T-helper 1 cell treated with Interleukin-12 subunit alpha and Interleukin-12 subunit beta and Interleukin-4 antibody, amounts not matched to agents 30 μg/mL and 1 μg/mL, for 36 hours (primary cell): ENCODE results near the gene RASA3.

ENCODE experiments used
- H3K27ac Mint-ChIP-seq: one replicate; pipeline ENCODE4 v1.8.0; 2021; ENCODE audit warnings: mild to moderate bottlenecking, mixed read lengths
- H3K27me3 Mint-ChIP-seq: one replicate; pipeline ENCODE4 v1.8.0; 2021; ENCODE audit warnings: low read depth, mixed read lengths
- H3K36me3 Mint-ChIP-seq: one replicate; pipeline ENCODE4 v1.8.0; 2021; ENCODE audit warnings: low read depth, mixed read lengths
- H3K4me1 Mint-ChIP-seq: one replicate; pipeline ENCODE4 v1.8.0; 2021; ENCODE audit warnings: low read depth, mixed read lengths
- H3K4me3 Mint-ChIP-seq: one replicate; pipeline ENCODE4 v1.8.0; 2021; ENCODE audit warnings: mild to moderate bottlenecking, moderate library complexity, mixed read lengths
- H3K9me3 Mint-ChIP-seq: one replicate; pipeline ENCODE4 v1.8.0; 2021; ENCODE audit warnings: mixed read lengths

The RASA3 gene

DNA sequence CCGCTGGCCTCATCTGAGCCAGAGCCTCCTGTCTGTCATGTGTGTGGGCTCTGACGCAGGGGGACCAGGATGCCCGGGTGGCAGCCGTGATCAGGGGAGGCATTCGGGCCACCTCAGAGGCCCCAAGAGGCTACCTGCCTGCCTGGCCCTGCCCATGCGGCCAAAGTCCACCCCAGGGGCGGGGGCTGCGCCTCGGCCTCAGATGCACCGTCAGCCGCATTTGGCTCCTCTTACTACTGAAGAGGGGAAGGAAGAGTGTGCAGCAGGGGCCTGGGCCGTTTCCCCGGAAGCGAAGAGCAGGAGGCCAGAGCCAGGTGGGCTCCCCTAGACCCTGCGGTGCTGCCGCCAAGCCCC is 192.5 kb downstream of the RASA3 start:
- no peaks in the 10 kb centered on the region for H3K27me3 Mint-ChIP-seq
- no peaks in the 10 kb centered on the region for H3K4me1 Mint-ChIP-seq
- H3K4me3 Mint-ChIP-seq = no peak overlapping the region
- no peaks in the 10 kb centered on the region for H3K9me3 Mint-ChIP-seq
- H3K27ac Mint-ChIP-seq = no peak overlapping the region
- no peaks in the 10 kb centered on the region for H3K36me3 Mint-ChIP-seq

DNA sequence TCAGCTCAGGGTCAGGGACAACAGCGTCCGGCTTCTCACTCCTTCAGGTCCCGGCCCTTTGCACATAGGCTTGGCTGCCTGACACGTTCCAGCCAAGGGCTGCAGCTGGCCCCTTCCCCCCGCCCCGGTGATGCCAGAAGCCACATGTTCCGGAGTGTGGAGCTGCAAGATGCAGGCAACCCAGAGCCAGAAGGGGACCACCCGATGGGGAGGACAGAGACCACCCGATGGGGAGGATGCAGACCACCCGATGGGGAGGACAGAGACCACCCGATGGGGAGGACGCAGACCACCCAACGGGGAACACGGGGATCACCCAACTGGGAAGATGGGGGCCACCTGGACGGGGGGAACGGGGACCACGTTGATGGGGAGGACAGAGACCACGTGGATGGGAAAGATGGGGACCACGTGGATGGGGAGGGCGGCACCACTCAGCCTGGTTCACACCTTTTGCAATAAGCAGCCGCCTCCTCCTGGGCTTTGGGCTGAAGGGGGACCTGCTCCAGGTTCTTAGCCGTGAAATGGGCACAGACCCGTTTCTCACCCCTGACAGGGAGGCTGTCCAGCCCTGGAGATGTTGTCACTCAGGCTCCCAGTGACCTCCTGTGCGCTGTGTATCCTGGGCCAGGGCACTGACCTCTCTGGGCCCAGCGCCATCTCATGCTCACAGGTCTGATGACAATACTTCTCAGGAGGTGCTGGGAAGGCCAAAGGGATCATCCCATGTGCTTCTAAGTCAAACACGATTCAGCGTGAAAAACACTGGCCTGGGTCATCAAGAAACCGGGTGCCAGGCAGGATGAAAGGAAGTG is 193.1 kb downstream of the RASA3 start:
- Mint-ChIP-seq H3K27ac (no peak overlapping the region), H3K4me3 (no peak overlapping the region), H3K4me1 (no peaks in the 10 kb centered on the region), H3K27me3 (no peaks in the 10 kb centered on the region), H3K36me3 (no peaks in the 10 kb centered on the region), H3K9me3 (no peaks in the 10 kb centered on the region)

DNA sequence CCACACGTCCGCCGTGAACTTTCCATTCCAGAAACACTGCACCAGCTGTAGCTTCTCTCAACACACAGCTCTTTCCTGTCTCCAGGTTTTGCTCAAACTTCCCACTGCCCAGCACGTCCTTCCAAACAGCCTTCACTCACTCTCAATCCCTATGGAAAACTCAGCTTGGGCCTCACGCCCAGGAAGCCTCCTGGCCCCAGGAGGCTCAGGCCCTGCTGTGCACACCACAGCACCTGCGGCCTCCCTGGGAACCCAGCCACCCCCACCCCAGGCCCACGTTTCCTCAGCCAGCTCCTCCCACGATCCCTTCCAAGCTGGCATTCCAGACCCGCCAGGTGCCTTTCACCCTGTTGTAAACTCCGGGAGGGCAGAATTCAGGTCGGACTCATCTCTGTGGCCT is 193.7 kb downstream of the RASA3 start:
- Mint-ChIP-seq H3K27ac (no peak overlapping the region), H3K36me3 (no peaks in the 10 kb centered on the region), H3K27me3 (no peaks in the 10 kb centered on the region), H3K4me3 (no peak overlapping the region), H3K9me3 (no peaks in the 10 kb centered on the region), H3K4me1 (no peaks in the 10 kb centered on the region)

DNA sequence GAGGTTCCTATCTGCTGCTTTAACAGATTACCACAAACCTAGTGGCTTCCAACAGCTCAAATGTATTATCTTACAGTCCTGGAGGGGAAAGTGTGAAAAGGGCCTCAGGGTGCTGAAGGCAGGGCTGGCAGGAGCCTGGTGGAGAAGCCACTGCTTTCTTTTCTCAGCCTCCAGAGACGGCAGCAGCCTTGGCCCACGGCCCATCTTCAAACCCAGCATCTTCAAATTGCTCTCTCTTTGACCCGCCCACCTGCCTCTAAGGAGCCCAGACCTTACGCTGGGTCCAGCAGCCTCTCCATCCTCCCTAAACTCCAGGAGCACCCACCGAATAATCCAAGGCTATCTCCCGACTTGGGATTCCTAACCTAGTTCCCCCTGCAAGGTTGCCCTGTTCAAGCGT is 194.2 kb downstream of the RASA3 start:
- H3K9me3 Mint-ChIP-seq = no peaks in the 10 kb centered on the region
- H3K27me3 Mint-ChIP-seq = peaks cover 4% of the 10 kb centered on the region
- no peaks in the 10 kb centered on the region for H3K4me1 Mint-ChIP-seq
- no peak overlapping the region for H3K4me3 Mint-ChIP-seq
- H3K36me3 Mint-ChIP-seq = no peaks in the 10 kb centered on the region
- H3K27ac Mint-ChIP-seq = no peak overlapping the region

DNA sequence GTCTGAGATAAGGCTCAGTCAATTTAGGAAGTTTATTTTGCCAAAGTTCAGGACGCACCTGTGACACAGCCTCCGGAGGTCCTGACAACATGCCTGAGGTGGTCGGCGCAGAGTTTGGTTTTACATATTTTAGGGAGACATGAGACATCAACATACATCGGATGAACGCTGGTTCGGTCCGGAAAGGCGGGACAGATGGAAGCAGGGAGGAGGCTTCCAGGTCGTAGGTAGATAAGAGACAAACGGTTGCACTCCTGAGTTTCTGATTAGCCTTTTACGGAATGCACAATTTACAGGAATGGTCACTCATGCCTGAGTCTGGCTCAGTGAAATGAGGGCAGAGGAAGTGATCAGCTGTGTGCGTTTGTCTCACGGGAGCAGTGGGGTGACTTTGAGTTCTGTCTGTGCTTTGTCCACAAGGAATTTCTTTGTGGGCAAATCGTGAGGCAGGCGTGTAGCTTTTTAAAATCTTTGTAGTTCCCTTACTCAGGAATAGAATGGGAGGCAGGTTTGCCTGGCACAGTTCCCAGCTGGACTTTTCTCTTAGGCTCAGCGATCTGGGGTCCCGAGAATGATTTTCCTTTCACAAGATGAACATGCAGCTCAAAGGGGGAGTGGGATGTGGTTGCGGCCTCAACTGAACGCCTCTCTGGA is 194.8 kb downstream of the RASA3 start:
- Mint-ChIP-seq H3K36me3 (no peaks in the 10 kb centered on the region), H3K27ac (no peak overlapping the region), H3K4me1 (no peaks in the 10 kb centered on the region), H3K4me3 (no peak overlapping the region), H3K27me3 (peaks cover 8% of the 10 kb centered on the region), H3K9me3 (no peaks in the 10 kb centered on the region)

DNA sequence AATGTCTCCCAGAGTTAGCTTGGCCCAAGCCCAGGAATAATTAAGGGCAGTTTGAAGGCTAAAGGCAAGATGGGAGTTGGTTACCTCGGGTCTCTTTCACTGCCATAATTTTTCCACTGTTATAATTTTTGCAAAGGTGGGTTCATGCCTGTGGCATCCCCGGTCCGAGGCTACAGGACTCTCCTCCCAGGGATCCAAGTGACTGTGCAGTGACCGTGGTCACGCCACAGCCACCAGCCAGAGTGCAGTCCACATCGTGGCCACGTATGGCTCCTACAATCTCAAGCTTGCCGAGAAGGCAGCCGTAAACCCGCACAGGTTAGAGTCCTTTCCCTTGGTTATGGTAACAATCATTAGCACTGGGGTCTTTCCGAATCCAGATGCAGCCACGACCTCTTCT is 195.3 kb downstream of the RASA3 start:
- Mint-ChIP-seq H3K27me3 (peaks cover 13% of the 10 kb centered on the region), H3K4me1 (no peaks in the 10 kb centered on the region), H3K36me3 (no peaks in the 10 kb centered on the region), H3K27ac (no peak overlapping the region), H3K4me3 (no peak overlapping the region), H3K9me3 (no peaks in the 10 kb centered on the region)

DNA sequence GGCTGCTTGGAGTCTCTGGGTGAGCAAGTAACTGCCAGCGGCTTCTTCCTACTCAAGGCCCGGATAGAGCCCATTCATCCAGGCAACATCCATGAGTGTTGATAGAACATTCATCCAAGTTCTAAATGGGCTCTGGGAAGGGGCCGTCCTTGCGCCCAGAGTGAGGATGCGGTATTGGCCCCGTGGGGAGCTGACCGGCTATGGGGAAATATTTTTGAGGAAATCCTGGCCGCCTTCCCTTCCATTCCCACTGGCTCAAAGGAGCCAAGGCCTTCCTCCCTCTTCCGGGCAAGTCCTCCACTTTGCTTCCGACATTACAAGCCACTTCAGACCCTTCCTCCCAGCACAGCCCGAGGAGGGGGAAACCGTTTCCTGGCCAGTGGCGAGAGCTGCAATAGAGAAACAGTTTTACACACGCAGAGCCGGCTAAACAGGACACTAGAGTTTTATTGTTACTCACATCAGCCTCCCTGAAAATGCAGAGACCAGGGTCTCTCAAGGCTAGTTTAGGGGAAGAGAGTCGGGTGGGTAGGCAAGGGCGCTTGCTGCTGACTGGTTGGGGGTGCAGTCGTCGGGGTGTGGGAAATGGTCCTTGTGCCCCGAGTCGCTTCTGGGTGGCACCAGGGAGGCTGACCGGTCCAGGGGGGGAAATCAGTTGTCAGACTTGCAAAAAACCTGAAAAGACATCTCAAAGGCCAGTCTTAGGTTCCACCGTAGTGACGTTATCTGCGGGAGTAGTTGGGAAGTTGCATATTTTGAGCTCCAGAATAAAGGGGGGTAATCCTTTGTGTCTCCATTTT is 196.1 kb downstream of the RASA3 start:
- Mint-ChIP-seq H3K4me3 (no peak overlapping the region), H3K27me3 (peaks cover 13% of the 10 kb centered on the region), H3K9me3 (no peaks in the 10 kb centered on the region), H3K36me3 (no peaks in the 10 kb centered on the region), H3K27ac (no peak overlapping the region), H3K4me1 (peaks cover 2% of the 10 kb centered on the region)

DNA sequence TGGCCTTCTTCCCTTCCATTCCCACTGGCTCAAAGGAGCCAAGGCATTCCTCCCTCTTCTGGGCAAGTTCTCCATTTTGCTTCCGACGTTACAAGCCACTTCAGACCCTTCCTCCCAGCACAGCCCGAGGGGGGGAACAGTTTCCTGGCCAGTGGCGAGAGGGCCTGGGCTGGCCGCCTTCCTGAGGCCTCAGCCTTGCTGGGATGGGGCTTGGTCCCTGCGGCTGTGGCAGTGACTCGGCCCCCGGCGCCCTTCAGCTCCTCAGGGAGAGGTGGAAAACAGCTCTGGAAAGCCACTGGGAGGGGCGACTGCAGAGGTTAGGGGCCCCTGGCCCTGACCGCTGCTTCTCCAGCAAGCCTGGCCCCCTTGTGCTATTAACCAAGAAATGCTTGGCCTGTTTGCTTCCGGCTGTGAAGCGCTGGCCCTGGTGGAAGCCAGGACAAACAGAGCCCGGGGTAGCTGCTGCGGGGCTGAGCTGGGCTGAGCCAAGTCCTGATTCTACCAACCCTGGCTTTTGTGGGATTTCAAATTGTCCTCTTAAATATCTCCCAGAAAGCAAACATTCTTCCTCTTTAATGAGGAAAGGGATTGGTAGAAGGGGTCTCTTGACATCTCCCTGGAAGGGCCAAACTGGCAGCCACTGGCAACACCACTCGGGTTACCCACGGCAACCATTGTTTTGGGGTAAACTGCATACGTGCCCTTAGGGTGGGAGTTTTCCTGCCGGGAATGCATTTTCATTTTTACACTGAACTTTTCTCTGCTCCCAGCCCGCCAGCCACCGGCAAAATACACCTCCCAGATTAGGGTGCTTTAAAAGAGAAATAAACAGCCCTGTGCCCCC is 197.2 kb downstream of the RASA3 start:
- Mint-ChIP-seq H3K4me1 (peaks cover 7% of the 10 kb centered on the region), H3K27me3 (peaks cover 13% of the 10 kb centered on the region), H3K27ac (no peak overlapping the region)

DNA sequence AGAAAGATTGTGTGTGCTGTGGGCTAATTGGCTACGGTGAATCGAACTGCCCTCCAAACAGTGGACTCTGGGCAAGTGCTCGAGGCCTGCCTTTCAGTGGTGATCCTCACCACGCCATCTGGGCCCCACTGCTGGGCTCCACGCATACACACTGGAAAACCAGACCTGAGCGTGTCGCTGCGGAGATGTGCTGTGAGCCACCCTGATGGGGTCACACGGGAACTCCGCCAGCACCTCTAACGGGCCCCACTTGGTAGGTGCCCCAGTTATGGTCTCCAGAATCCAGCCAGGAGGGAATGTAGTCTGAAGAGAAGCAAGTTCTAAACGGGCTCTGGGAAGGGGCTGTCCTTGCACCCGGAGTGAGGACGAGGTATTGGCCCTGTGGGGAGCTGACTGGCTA is 197.8 kb downstream of the RASA3 start:
- peaks cover 7% of the 10 kb centered on the region for H3K4me1 Mint-ChIP-seq
- H3K4me3 Mint-ChIP-seq = no peak overlapping the region
- no peak overlapping the region for H3K27ac Mint-ChIP-seq
- no peaks in the 10 kb centered on the region for H3K9me3 Mint-ChIP-seq
- H3K36me3 Mint-ChIP-seq = no peaks in the 10 kb centered on the region
- peaks cover 13% of the 10 kb centered on the region for H3K27me3 Mint-ChIP-seq

More for the DNA sequence above, 197.2 kb downstream of the RASA3 start:
- Mint-ChIP-seq H3K9me3 (no peaks in the 10 kb centered on the region), H3K36me3 (no peaks in the 10 kb centered on the region), H3K4me3 (no peak overlapping the region)

DNA sequence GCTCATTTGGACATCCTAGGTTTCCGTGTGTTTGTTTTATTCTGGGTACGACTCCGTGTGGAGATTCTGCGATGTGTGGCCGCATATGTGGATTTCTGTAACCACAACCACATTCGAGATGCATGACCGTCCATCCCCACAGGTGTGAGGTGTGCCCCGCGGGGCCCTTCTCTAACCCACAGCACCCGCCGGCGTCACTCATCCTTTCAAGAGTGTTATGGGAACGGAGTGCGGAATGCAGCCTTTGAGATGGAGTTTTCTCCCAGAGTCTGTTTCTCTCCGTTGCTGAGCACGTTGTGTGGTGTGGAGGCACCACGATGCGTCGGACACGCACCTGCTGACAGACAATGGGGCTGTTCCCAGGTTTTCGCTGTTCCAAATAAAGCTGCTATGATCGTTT is 198.5 kb downstream of the RASA3 start:
- Mint-ChIP-seq H3K36me3 (no peaks in the 10 kb centered on the region), H3K4me3 (no peak overlapping the region), H3K4me1 (peaks cover 7% of the 10 kb centered on the region), H3K27me3 (peaks cover 13% of the 10 kb centered on the region), H3K9me3 (no peaks in the 10 kb centered on the region), H3K27ac (no peak overlapping the region)

DNA sequence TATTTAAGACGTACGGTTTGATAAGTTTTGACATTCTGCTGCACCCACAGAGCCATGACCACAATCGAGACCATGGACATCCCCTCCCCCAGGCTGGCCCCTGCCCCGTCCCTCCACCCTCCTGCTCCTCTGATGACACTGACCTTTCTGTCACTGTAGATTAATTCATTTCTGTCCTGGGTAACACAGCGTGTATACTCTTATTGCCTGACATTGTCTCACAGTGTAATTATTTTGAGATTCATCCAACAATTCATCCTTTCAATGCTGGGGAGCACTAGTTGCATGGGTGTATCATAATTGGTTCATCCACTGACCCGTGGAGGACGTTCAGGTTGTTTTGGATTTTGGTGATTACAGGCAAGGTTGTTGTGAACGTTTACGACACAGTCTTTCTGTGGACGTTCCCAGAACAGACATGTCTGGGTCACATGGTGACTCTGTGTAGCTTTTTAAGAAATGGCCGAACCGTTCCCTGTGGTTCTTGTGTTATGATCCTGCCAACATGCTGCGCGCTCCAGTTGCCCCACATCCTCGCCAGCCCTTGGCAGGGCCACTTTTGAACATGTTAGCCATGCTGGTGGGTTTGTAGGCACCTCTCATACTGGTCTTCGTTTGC is 200.5 kb downstream of the RASA3 start:
- Mint-ChIP-seq H3K27ac (no peak overlapping the region), H3K27me3 (peaks cover 17% of the 10 kb centered on the region), H3K36me3 (no peaks in the 10 kb centered on the region), H3K4me3 (no peak overlapping the region), H3K4me1 (peaks cover 7% of the 10 kb centered on the region), H3K9me3 (no peaks in the 10 kb centered on the region)

DNA sequence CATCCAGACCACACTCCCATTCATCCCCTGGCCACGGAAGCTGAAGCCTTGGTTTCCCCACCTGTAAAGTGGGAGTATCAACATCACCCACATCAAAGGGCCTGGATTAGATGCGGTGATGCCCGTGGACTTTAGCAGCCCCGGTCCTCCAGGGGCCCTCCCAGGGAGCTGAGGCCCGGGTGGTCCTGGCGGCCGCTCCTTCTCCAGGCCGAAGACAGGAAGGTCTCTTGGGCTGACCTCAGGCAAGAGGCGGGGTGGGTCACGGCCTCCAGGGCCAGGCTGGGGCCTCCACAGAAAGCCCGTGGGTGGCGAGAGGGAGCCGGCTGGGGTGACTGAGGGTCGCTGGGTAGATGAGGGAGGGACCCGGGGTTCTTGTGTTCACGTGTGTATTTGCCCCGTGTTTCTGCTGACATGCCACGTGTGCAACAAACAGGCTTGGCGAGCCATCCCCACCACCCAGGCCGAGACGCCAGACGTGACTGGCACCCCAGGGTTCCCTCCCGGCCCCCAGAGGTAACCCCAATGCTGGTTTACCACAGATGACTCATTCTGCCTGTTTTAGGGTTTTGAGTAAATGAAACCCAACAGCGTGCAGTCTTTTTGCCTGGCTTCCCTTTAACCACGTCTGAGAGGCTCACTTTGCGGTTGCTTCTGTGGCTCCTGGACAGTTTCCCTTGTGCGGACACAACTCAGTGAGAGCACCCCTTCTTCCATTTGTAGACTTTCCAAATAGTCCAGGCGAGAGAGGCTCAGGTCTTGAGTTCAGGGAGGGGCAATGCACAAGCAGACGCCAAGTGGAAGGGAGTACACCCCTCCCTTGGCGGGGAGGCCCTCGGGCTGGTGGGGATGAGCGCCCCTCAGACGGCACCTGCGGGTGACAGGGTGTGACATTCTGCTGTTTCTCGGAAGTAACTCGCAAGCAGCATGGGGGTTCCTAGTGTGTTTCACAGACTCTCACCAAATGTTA is 201.5 kb downstream of the RASA3 start:
- peaks cover 17% of the 10 kb centered on the region for H3K27me3 Mint-ChIP-seq
- H3K27ac Mint-ChIP-seq = no peak overlapping the region

More for the DNA sequence above, 201.5 kb downstream of the RASA3 start:
- H3K9me3 Mint-ChIP-seq = no peaks in the 10 kb centered on the region
- peaks cover 7% of the 10 kb centered on the region for H3K4me1 Mint-ChIP-seq
- no peaks in the 10 kb centered on the region for H3K36me3 Mint-ChIP-seq
- H3K4me3 Mint-ChIP-seq = no peak overlapping the region
